ENCODE measurements around the gene DUSP21.

DUSP21 gene

GRCh38 chrX:44871931-44872820 is 28.4 kb downstream of the DUSP21 start:
- DNase-seq (ENCODE audit: low spot score) = peak; percentile 29
- TF ChIP-seq, protein P1, sequence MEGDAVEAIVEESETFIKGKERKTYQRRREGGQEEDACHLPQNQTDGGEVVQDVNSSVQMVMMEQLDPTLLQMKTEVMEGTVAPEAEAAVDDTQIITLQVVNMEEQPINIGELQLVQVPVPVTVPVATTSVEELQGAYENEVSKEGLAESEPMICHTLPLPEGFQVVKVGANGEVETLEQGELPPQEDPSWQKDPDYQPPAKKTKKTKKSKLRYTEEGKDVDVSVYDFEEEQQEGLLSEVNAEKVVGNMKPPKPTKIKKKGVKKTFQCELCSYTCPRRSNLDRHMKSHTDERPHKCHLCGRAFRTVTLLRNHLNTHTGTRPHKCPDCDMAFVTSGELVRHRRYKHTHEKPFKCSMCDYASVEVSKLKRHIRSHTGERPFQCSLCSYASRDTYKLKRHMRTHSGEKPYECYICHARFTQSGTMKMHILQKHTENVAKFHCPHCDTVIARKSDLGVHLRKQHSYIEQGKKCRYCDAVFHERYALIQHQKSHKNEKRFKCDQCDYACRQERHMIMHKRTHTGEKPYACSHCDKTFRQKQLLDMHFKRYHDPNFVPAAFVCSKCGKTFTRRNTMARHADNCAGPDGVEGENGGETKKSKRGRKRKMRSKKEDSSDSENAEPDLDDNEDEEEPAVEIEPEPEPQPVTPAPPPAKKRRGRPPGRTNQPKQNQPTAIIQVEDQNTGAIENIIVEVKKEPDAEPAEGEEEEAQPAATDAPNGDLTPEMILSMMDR (IDR thresholded peaks at IDR 0.05; ENCODE audit: extremely low read depth, missing control alignments) = no peak

- TF ChIP-seq, protein P1 (IDR thresholded peaks at IDR 0.05; ENCODE audit: extremely low read depth, missing control alignments) = no peak
- peak; percentile 95 for DNase-seq (ENCODE audit: low spot score)
Observed at GRCh38 chrX:44872821-44873414, 29.1 kb downstream of the DUSP21 start, which contains the start of gene KDM6A. Gene KDM6A, plus strand, starts transcription at chrX:44873188. Its CDS starts 364 bp downstream, at chrX:44873552.

DNA sequence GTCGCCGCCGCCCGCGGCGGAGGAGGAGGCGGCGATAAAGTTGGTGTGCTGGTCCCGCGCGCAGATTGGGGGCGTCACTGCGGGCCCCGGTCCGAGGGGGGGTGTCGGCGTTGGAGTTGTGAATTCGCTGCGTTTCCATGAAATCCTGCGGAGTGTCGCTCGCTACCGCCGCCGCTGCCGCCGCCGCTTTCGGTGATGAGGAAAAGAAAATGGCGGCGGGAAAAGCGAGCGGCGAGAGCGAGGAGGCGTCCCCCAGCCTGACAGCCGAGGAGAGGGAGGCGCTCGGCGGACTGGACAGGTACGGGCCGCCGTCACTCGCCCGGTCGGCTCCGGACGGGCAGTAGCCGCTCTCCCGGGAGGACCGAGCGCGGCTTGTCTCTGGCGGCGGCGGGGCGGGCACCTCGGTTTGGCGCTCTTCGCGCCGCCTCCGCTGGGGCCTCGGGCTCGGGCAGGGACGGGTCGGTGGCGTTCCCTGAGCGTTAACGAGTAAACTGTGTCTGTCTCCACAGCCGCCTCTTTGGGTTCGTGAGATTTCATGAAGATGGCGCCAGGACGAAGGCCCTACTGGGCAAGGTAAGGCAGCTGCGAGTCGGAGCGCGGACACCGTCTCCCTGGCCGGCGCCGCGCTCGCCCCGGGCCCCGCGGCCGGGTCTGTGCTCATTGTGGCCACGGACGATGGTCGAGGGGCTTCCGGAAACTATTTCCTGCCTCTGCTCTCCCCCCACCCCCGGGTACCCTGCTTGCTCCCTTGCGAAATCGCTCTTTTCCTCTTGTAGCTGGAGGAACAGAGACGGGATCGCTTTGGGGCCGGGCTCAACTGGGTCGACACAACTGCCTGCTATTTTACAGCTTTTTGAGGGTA is 29.8 kb downstream of the DUSP21 start:
- TF ChIP-seq, protein P1 (IDR thresholded peaks at IDR 0.05; ENCODE audit: extremely low read depth, missing control alignments) = no peak
- peak; percentile 36 for DNase-seq (ENCODE audit: low spot score)

- TF ChIP-seq, protein P1 (IDR thresholded peaks at IDR 0.05; ENCODE audit: extremely low read depth, missing control alignments) = no peak
- peak; percentile 34 for DNase-seq (ENCODE audit: low spot score)
Observed at GRCh38 chrX:44874420-44875184, 30.8 kb downstream of the DUSP21 start.

DNA sequence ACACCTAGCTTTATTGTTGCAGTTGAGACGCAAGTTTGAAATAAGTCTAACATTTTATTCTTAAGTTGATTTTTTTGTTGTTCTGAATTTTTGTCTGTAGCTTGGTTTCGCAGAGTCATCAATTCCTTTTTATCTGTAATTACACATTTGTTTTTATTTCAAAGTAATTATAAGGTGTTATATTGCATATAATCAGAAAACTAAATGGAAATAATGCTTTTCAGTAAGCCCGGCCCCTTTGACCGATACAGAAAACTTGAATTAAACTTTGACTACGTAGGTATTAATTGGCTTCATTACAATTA is 31.3 kb downstream of the DUSP21 start:
- no peak for DNase-seq (ENCODE audit: low spot score)
- TF ChIP-seq, protein P1 (IDR thresholded peaks at IDR 0.05; ENCODE audit: extremely low read depth, missing control alignments) = no peak

DNA sequence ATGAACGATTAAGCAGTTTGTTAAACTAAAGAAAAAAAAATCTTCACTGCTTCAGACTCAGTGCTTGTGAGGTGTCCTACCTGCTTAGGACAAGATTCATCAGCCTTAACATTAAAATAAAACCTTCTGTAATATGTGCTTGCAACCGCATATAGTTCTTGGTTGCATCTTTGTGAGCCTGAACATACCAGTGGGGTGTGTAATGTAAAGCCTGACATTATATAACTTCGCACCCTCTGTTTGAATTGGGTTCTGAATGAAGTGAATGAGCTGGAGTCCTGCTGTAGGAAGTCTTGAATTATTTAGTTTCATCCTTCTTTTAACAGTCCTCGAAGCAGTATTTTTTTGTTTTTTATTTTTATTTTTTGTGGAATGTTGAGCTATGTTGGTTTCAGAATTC is 32.3 kb downstream of the DUSP21 start:
- DNase-seq (ENCODE audit: low spot score) = no peak
- TF ChIP-seq, protein P1 (IDR thresholded peaks at IDR 0.05; ENCODE audit: extremely low read depth, missing control alignments) = no peak

All from GM20000 (cell line).